ENCODE results near the gene NLRP7. TPM values are rescaled to one million over a fixed set of nuclear protein-coding genes. Genes with fewer than 3 reads are reported as not detected.
"Not testable (repeated sequence)": the region's sequence is repeated elsewhere in the genome, so short reads cannot be mapped to it uniquely, and the experiment has no call there.

NLRP7 gene
- total RNA-seq: not detected

GRCh38 chr19:54947381-54947780 is at the start of gene NLRP7:
Gene NLRP7 (minus strand): TSS chr19:54947530.
- no peak for ATAC-seq (ENCODE audit: insufficient number of reproducible peaks, low FRiP score, low read depth)
- no peak for DNase-seq (ENCODE audit: low spot score)
- Histone ChIP-seq H3K27ac (no peak within 1 kb of the TSS), H3K9me3 (no peaks in the 10 kb centered on the region), H3K36me3 (no peaks in the 10 kb centered on the region), H3K4me3 (no peak within 1 kb of the TSS), H3K27me3 (replicated peaks; ENCODE audit: insufficient read depth) (no peaks in the 10 kb centered on the region), H3K4me1 (ENCODE audit: control insufficient read depth in 1 of 2, low read depth in 2 of 2) (no peaks in the 10 kb centered on the region)
- no peak for TF ChIP-seq CTCF (IDR thresholded peaks at IDR 0.05)

- H3K4me3 ChIP-seq: no peak overlapping the region
- no peaks in the 10 kb centered on the region for H3K4me1 ChIP-seq (ENCODE audit: control insufficient read depth in 1 of 2, low read depth in 2 of 2)
- no peak overlapping the region for H3K27ac ChIP-seq
- H3K27me3 ChIP-seq (replicated peaks; ENCODE audit: insufficient read depth): no peaks in the 10 kb centered on the region
- ATAC-seq (ENCODE audit: insufficient number of reproducible peaks, low FRiP score, low read depth): no peak
- no peaks in the 10 kb centered on the region for H3K36me3 ChIP-seq
- no peak for DNase-seq (ENCODE audit: low spot score)
- no peaks in the 10 kb centered on the region for H3K9me3 ChIP-seq
- TF ChIP-seq CTCF (IDR thresholded peaks at IDR 0.05): no peak
Measured at GRCh38 chr19:54995561-54995960, 48.2 kb upstream of the NLRP7 start.

- not testable (repeated sequence) for DNase-seq (ENCODE audit: low spot score); H3K4me3 ChIP-seq; H3K9me3 ChIP-seq; H3K4me1 ChIP-seq (ENCODE audit: control insufficient read depth in 1 of 2, low read depth in 2 of 2); H3K36me3 ChIP-seq; H3K27ac ChIP-seq; ATAC-seq (ENCODE audit: insufficient number of reproducible peaks, low FRiP score, low read depth); H3K27me3 ChIP-seq (replicated peaks; ENCODE audit: insufficient read depth)
Measured at GRCh38 chr19:54989531-54989930, 42.2 kb upstream of the NLRP7 start.

- H3K36me3 ChIP-seq; ATAC-seq (ENCODE audit: insufficient number of reproducible peaks, low FRiP score, low read depth); H3K9me3 ChIP-seq; H3K4me1 ChIP-seq (ENCODE audit: control insufficient read depth in 1 of 2, low read depth in 2 of 2); DNase-seq (ENCODE audit: low spot score); H3K4me3 ChIP-seq; H3K27ac ChIP-seq; H3K27me3 ChIP-seq (replicated peaks; ENCODE audit: insufficient read depth): not testable (repeated sequence)
Measured at GRCh38 chr19:54982562-54982961, 35.2 kb upstream of the NLRP7 start.

GRCh38 chr19:54973229-54974090 is 26.1 kb upstream of the NLRP7 start:
- not testable (repeated sequence) for ATAC-seq (ENCODE audit: insufficient number of reproducible peaks, low FRiP score, low read depth); H3K4me1 ChIP-seq (ENCODE audit: control insufficient read depth in 1 of 2, low read depth in 2 of 2); H3K36me3 ChIP-seq

GRCh38 chr19:54971446-54971845 is 24.1 kb upstream of the NLRP7 start:
- ATAC-seq (ENCODE audit: insufficient number of reproducible peaks, low FRiP score, low read depth); H3K4me3 ChIP-seq: not testable (repeated sequence)

More at GRCh38 chr19:54973229-54974090, 26.1 kb upstream of the NLRP7 start:
- H3K9me3 ChIP-seq; H3K27me3 ChIP-seq (replicated peaks; ENCODE audit: insufficient read depth); DNase-seq (ENCODE audit: low spot score); H3K27ac ChIP-seq; H3K4me3 ChIP-seq: not testable (repeated sequence)

GRCh38 chr19:54969647-54970046 is 22.3 kb upstream of the NLRP7 start:
- no peak for TF ChIP-seq CTCF (IDR thresholded peaks at IDR 0.05)
- no peaks in the 10 kb centered on the region for H3K36me3 ChIP-seq

More at GRCh38 chr19:54971446-54971845, 24.1 kb upstream of the NLRP7 start:
- H3K27me3 ChIP-seq (replicated peaks; ENCODE audit: insufficient read depth); H3K4me1 ChIP-seq (ENCODE audit: control insufficient read depth in 1 of 2, low read depth in 2 of 2); H3K36me3 ChIP-seq; H3K9me3 ChIP-seq; H3K27ac ChIP-seq; DNase-seq (ENCODE audit: low spot score): not testable (repeated sequence)

More at GRCh38 chr19:54969647-54970046, 22.3 kb upstream of the NLRP7 start:
- DNase-seq (ENCODE audit: low spot score) (no peak), ATAC-seq (ENCODE audit: insufficient number of reproducible peaks, low FRiP score, low read depth) (no peak)
- Histone ChIP-seq H3K4me1 (ENCODE audit: control insufficient read depth in 1 of 2, low read depth in 2 of 2) (no peaks in the 10 kb centered on the region), H3K4me3 (no peak overlapping the region), H3K9me3 (no peaks in the 10 kb centered on the region), H3K27ac (no peak overlapping the region), H3K27me3 (replicated peaks; ENCODE audit: insufficient read depth) (no peaks in the 10 kb centered on the region)
